ENCODE results near the gene JOSD1. TPM values are rescaled to one million over a fixed set of nuclear protein-coding genes. Genes with fewer than 3 reads are reported as not detected.

Gene JOSD1
- total RNA-seq, 1 experiment from 2014 or later: 19.2 TPM

DNA sequence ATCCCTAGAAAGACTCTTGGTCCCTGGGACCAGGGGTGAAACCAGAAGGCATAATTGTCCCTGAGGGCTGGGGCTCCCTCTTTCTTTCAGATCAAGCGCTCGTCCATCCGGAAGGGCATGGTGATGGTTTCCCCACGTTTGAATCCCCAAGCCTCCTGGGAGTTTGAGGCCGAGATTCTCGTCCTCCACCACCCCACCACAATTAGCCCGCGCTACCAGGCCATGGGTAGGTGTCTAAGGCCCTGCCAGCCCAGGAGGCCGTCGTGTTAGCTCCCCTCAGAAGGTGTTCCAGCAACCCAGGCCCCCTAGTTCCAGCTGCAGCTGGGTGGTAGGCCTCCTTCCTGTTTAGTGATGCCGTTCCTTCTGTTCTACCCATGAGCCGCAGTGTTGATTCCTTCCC, 26.4 kb upstream of the JOSD1 start:
- no peaks in the 10 kb centered on the region for H3K9me3 Mint-ChIP-seq
- Histone ChIP-seq H3K27ac (ENCODE audit: insufficient read length, low read depth, low read length) (no peak overlapping the region), H2AFZ (ENCODE audit: low read length) (no peak overlapping the region), H3K18ac (ENCODE audit: insufficient read length, low read depth, low read length) (no peak overlapping the region), H3K9me3 (ENCODE audit: control insufficient read depth, low read depth, low read length) (no peaks in the 10 kb centered on the region), H3K9ac (ENCODE audit: extremely low read depth, insufficient read length, low read length) (no peak overlapping the region), H3K4me1 (ENCODE audit: insufficient read depth, low read length) (no peaks in the 10 kb centered on the region), H3K56ac (ENCODE audit: insufficient read length, low read depth, low read length) (no peak overlapping the region), H3K23me2 (ENCODE audit: insufficient read length, low read depth, low read length, poor library complexity, severe bottlenecking) (no peaks in the 10 kb centered on the region), H3T11ph (ENCODE audit: low read length) (no peak overlapping the region), H4K8ac (replicated peaks; ENCODE audit: insufficient read length, low read depth, low read length) (no peak overlapping the region), H4K91ac (ENCODE audit: insufficient read length, low read depth, low read length) (no peak overlapping the region), H4K5ac (ENCODE audit: insufficient read length, low read depth, low read length) (no peak overlapping the region), H3K23ac (ENCODE audit: insufficient read length, low read depth, low read length) (no peak overlapping the region), H2BK20ac (ENCODE audit: low read depth, low read length, poor library complexity, severe bottlenecking) (no peak overlapping the region), H2BK120ac (ENCODE audit: low read depth, low read length, poor library complexity, severe bottlenecking) (no peak overlapping the region), H3K79me2 (ENCODE audit: insufficient read depth, low read length) (no peaks in the 10 kb centered on the region), H3K14ac (ENCODE audit: insufficient read depth, low read length) (no peak overlapping the region), H3K4me2 (ENCODE audit: insufficient read depth, insufficient read length, low read length) (no peak overlapping the region), H2BK12ac (ENCODE audit: insufficient read length, low read depth, low read length) (no peak overlapping the region), H3K79me1 (ENCODE audit: insufficient read depth, low read depth, low read length, poor library complexity, severe bottlenecking) (no peaks in the 10 kb centered on the region), H2BK15ac (ENCODE audit: low read depth, low read length) (no peak overlapping the region), H2BK5ac (ENCODE audit: insufficient read length, low read length) (no peak overlapping the region), H2AK5ac (ENCODE audit: insufficient read length, low read length) (no peak overlapping the region), H4K20me1 (ENCODE audit: control insufficient read depth, insufficient read depth, insufficient read length) (no peaks in the 10 kb centered on the region), H3K27me3 (ENCODE audit: insufficient read depth, low read length) (no peaks in the 10 kb centered on the region), H3K4ac (ENCODE audit: low read depth, low read length) (no peak overlapping the region)
- DNase-seq: no peak
- WGBS (ENCODE audit: extremely low coverage, insufficient read length, low lambda C conversion rate): no CpG with 5 or more reads among the region's 12 CpGs
- H3K4me1 Mint-ChIP-seq: no peaks in the 10 kb centered on the region
- peak overlapping the region in 1 of 3 experiments; percentile 85; a peak in 1 of 7 replicates for H3K27ac Mint-ChIP-seq
- no peaks in the 10 kb centered on the region for H3K27me3 Mint-ChIP-seq (ENCODE audit: low read depth)
- no peak overlapping the region for H3K4me3 Mint-ChIP-seq
- peaks cover 50 to 98% (median 92%) of the 10 kb centered on the region in 3 experiments; a peak in 6 of 7 replicates for H3K36me3 Mint-ChIP-seq (ENCODE audit: insufficient read depth in 1 of 3, low read depth in 3 of 3)
- no peak for TF ChIP-seq CTCF (conservative IDR thresholded peaks at IDR 0.05)
